Cerebellar nuclear complex (tissue), 1 donor: Measurements from ENCODE around the gene DCAF17.
"Not testable (repeated sequence)": the region's sequence is repeated elsewhere in the genome, so short reads cannot be mapped to it uniquely, and the experiment has no call there.

Source experiments
- DNase-seq, 2 experiments: peaks; one replicate each; lab custom pipeline; 2025; lab: John Stamatoyannopoulos, UW

DCAF17 gene

DNA sequence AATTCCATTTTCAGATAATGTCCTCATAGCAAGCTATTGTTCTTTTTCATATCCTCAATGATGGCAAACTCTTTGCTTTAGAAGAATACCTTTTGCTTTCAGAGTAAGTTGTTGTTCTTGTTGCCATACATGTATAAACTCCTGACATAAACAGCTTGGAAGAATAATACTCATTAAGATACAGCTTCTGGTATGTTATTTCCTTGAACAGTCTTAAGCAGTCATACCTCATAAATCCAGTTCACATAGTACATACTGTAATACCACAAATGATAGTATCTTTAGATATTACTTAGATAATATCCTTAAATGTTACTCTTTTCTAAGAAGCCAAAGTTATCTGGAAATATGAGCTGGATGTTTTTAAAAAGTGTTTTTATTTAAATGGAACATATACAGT is 23.4 kb upstream of the DCAF17 start:
- DNase-seq: no peak

DNA sequence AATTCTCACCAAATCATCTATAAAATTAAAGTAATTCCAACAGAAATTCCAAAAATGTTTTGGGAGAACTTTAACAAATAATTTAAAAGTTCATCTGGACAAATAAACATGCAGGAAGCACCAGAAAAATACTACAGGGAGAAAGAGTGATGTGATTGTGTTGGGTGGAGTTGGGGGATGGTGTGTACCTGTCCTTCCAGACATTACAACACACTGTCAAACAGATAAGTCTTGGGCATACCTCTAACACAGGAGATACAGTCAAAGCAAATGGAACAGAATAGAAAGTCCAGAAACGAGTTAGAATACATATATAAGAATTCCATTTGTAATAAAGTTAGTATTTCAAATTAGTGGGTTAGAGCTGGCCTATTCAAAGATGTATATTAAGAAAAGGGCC is 22.8 kb upstream of the DCAF17 start:
- DNase-seq: no peak

DNA sequence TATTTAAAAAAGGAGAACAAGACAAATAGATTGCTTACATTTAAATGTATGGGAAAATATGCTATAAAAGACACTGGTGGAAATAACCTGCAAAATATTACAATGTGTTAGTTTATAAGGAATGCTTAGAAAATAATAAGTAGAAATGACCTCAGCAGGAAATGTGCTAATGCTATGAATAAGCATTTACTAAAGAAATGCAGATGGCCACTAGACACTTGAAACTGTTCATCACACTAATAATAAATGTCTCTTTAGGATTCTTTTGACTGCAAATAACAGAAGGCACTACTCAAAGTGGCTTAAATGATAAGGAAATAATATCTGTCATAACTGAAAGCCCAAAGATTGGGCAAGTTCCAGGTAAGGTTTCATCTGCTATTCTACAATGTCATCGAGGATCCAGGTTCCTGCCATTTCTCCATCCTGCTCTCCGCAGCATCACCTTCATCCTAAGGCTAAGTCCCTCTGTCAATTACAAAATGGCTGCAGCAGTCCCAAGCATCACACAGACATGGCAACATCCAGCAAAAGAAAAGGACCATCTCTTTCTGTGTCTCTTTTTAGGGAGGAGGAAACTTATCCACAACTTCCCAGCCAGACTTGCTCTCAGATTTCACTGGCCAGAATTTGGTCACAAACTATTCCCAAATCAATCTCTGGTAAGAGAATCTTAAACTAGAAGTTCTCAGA is 22.1 kb upstream of the DCAF17 start:
- DNase-seq: no peak

DNA sequence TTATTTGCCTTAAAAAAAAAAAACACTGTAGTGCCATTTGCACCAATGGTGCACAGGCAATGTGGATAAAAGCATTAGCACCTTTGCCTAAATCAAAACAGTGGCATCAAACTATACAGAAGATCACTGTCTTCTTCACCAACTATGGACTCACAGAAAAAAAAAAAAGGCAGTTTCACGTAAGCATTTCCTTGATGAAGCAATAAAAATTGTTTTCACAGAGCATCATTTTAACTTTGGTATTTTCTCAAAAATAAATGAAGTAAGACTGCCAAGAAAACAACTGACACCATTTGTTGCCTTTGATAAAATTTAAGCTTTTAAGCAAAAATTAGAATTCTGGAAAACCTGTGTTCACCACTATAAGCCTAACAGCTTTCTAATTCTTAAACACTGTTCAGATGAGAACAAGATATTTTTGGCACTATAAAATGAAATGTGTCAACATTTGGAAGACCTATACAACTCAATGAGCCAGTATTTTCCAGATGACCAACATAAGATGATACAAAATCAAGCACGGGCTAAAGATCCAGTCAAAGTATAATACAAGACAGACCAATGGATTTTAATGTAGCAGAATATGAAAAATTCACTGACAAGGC is 21.4 kb upstream of the DCAF17 start:
- DNase-seq: no peak

DNA sequence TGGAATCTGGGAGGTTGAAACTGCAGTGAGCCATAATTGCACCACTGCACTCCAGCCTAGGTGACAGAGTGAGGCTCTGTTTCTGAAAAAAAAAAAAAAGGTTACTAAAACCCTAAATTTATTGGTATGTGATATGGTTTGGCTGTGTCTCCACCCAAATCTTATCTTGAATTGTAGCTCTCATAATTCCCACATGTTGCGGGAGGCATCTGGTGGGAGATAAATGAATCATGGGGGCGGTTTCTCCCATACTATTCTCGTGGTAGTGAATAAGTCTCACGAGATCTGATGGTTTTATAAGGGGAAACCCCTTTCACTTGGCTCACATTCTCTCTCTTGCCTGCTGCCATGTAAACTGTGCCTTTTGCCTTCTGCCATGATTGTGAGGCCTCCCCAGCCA is 19.4 kb upstream of the DCAF17 start:
- DNase-seq: not testable (repeated sequence)

DNA sequence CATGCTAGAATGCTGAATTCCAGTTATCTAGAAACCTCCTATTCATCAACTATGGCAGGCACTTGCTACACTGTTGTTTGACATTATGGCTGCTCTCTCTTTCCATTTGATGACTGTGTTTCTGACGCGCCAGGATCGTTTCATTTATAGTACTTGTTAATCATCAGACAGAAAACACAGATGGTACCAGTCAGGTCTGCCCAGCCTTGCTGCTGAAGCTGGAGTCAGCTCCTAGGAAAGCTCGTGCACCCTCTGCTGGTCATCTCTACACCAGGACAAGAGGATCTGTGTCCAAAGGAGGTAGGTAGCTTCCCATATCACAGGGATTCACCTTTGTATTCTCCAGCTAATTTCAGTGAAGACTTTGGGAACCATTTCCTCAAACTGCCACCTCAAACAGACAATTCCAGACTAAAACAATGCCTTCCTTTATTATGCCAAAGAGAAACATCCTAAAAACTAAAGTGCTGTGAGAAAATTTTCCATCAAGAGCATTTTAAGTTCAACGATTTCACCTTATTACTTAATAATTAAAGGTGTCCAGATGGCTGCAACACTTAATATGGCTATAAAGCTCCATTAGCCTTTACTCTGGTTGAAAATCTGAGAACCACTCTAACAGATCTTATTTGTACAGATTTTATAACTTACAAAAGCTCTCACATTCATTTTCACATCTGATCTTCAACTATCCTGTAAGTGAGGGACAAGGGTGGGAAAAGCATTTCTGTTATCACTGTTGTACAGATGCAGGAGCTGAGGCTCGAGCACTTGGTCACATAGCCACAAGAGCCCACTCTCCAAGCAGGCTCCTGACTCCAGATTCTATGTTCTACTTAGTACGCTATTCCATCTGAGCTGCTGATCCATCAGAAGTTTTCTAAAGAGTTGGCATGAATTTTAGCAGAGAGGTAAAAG is 17.8 kb upstream of the DCAF17 start:
- peak; percentile 82 to 84 for DNase-seq

DNA sequence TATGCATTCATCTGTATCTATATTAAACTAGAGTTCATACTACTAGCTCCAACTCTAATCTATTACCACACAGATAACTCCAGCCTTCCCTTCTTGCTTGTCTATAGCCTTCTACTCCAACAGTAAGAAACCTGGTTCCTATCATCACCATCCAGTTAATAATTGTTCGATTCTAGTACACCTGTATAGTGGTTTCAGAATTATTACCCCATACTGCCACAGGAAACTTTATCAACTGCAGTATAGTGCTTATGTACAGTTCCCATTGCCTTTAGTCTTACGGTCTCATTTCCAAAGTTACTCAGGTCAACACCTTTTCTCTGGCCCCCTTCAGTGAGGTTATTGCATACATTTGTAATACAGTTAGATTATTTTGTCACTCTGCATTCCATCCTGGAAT is 14.7 kb upstream of the DCAF17 start:
- no peak for DNase-seq

DNA sequence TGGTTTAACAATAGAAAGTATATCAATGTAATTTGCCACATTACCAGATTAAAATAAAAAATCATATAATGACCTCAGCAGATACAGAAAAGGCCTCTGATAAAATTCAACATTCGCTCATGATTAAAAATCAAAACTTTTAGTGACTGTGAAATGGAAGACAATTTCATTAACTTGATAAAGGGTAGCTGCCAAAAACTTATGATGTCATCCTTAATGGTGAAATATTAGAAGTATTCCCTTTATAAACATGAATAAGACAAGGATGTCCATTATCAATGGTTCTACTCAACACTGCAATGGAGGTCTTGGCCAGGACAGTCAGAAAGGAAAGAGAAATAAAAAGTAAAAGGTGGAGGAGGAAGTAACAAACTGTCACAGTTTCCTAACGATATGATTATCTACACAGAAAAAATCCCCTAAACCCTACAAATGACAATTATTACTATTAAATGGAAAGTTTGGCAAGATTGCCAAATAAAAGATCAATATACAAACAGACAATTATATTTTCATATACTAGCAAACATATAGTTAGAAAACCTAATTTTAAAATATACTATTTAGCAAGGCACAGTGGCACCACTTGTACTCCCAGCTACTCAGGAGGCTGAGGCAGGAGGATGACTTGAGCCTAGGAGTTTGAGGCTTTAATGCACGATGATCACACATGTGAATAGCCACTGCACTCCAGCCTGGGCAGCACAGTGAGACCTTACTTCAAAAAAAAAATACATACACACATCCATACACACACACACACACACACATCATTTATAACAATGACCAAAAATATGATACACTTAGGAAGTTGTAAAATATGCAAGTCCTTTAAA is 13.1 kb upstream of the DCAF17 start:
- DNase-seq: no peak

DNA sequence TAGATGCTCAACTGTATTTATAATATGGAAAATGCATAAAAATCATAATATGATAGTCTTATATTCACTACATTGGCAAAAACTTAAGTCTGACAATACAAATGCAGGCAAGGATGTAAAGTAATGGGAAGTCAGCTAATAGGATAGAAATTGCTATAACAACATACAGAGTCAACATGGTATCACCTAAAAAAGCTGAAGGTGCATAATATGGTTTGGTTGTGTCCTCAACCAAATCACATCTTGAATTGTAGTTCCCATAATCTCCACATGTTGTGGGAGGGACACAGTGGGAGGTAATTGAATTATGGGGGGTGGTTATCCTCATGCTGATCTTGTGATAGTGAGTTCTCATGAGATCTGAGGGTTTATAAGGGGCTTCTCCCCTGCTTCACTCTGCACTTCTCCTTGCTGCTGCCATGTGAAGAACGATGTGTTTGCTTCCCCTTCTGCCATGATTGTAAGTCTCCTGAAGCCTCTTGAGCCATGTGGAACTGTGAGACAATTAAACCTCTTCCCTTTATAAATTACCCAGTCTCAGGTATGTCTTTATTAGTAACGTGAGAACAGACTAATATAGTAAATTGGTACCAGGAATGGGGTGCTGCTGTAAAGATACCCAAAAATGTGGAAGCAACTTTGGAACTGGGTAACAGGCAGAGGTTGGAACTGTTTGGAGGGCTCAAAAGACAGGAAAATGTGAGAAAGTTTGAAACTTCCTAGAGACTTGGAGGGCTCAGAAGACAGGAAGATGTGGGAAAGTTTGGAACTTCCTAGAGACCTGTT is 11.1 kb upstream of the DCAF17 start:
- DNase-seq: not testable (repeated sequence)

DNA sequence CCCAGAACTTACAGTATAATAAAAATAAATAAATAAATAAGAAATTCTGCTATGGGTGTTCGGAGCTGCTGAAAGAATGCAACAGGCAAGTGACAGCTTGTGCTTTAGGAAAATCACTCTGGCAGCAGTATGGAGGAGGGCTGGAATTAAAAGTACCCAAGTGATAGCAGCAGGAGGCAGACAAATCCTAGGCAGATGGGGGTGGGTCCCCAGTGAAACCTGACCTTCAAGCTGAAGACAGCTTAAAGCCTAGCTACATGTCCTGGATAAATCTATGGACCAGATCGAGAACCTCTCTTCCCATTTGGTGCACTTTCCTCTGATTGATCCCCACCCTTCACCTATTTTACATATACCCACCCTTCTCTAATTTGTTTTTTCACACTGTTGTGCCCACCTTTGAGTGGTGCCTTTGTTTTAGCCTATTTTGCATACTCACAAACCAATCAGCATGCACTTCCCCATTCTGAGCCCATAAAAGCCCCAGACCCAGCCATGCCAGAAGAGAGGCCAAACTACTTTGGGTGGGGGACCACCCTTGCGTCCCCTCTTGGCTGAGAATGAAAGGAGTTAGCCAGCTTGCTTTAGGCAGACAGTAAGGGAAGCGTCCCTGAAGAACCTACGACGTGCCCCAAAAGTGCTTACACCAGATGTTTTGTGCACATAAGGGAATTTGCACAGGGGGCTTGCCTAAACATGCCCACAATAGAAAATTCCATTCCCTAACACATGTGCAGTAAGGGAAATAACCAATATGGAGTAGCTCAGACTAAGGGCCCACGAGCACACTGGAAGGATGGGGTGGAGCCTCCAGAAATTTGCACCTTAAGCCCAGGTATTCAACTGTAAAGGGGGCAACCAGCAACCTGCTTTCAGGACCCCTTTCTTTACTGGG is 3.3 kb upstream of the DCAF17 start:
- no peak for DNase-seq

DNA sequence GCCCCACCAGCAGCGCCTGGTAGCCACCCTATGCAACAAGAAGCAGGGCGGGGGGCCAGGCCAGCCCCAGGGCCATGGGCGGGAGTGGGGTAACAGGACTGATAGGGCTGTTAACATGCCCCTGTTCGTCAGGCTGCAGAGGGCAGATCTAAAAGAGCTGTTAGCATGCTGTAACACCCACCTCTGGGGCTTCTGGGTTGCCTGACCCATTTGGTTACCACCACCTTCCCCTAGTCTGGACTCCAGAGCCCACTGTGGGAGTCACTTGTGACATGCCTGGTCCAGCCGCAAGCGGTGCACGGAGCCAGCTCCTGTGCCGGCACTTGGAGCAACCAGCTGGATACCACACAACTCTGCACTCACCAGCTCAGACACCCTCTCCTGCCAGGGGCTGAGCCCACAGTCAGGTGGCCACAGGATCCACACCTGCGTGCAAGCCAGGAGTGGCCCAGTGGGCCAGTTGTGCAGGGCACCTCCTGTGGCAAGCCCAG is 2.3 kb upstream of the DCAF17 start:
- DNase-seq: no peak

DNA sequence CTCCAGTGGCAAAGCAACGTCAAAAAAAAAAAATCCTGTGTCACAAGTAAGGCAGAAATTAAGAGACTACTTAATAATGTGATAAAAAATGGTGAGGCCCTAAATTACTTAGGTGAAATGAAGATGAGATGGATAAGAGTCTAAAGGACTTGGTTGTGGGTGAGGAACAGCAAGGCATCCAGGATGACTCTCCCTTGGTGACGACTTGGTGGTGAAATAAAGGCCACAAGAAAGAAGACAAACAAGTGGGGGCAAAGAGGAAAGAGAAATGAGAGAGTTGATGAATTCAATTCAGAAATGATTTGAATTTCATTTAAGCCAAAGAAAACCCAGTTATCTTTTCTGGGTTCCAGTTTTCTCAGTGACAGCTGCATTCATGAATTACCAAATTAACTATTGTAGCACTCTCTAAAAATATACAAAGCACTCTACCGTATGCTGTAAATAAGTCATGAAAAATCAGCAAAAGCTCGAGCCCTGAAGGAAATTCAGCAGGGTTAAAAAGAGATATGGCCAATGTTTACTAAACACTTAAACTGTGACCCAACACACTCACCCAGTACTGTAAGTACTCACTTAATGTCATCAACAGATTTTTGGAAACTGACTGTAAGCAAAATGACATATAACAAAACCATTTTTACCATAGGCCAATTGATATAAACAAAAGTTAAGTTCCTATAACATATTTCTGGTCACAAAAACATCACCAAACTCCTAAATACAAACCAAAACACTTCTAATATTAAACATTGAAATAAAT is 1.6 kb upstream of the DCAF17 start:
- no peak for DNase-seq

DNA sequence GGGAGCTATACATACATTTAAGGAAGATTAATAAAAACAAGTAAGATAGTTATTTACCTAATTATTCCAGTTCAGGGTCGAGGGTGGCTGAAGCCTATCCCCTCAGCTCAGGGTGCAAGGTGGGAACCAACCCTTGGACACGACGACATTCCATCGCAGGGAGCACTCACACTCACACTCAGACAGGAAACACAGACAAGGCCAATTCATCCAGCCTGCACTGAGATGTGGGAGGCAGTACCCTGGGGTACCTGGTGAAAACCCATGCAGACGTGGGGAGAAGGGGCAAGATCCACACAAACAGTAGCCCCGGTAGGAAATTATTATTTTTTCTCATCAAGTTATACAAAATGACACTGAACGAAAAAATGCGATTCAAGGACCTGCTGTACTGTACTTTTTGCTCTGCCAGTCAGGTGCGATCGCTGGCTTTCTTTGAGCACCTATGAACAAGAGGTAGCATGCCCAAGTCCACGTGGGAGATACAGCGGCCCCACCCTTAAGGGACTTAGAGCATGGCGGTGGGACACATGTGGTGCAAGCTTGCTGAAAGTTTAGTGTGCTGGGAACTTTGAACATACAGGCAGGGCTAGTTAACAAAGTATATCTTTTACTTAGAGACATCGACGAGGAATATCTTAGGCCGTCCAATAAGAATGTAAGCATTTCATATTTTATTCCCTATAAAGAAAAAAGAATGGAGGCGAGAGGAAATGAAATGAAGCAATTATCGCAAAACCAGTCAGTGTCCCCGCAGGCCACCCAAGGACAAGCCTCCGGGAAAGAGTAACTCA is 860 bp upstream of the DCAF17 start:
- DNase-seq: no peak

DNA sequence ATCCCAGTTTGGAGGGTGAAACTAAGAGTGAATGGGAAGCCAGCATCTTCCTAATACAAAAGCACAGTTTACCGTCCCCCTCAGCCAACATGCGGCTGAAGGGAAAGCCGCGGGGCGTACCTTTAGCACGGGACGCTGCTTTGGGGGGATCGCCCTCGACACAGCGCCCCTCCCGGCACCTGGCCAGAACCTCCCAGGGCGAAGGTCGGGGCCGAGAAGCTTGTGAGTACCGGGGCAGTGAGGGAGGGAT is 338 bp upstream of the DCAF17 start, which contains the start of gene METTL8:
TSS of gene METTL8 (minus strand) at position 228 of the 250 bp plus-strand sequence. CDS start 41,805 bp downstream, outside the sequence.
- DNase-seq: no peak

DNA sequence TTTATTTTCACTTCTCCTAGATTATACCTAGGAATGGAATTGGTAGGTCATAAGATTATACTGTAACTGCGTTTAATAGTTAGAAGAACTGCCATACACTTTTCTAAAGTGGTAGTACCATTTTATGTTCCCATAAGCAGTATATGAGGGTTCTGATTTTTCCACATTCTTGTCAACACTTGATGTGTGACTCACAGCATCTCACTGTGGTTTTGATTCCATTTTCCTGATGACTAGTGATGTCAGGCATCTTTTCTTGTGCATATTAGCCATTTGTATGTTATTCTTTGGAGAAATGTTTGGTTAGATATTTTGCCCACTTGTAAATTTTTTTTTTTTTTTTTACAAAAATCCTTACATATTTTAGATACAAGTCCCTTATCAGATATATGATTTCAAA is 2.3 kb downstream of the DCAF17 start:
- no peak for DNase-seq

DNA sequence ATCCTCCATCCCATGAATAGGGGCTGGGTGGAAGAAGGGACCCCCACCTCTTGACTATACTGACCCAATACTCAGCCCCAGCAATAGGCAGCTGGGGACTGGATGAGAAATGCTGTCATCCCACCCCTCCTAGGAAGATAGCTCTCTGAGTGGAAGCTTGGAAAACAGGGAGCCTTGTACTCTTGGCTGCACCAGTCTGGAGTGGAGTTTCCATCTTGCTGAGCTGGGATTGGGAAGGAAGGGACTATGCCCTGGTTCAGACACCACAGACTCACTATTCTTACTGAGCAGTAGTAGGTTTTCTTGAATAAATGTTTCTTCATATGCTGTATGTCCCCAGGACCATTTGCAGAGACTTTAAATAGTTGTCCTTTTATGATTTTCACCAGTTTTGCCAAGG is 7.4 kb downstream of the DCAF17 start:
- no peak for DNase-seq

DNA sequence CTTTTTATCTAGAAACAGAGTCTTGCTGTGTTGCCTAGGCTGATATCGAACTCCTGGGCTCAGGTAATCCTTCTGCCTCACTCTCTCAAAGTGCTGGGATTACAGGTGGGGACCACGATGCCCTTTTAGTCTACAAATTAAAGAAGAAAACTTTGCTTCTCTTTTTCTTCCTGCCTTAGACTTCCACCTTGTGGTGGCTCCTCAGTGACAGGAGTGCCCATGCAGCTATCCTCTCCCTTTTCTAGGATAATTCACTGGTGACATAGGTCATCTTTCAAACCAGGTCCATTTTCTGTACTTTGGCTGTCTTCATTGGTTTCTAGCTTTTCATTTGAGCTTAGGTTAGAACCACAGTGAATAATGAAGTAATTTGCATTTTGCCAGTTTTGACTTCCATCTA is 13.6 kb downstream of the DCAF17 start:
- no peak for DNase-seq

DNA sequence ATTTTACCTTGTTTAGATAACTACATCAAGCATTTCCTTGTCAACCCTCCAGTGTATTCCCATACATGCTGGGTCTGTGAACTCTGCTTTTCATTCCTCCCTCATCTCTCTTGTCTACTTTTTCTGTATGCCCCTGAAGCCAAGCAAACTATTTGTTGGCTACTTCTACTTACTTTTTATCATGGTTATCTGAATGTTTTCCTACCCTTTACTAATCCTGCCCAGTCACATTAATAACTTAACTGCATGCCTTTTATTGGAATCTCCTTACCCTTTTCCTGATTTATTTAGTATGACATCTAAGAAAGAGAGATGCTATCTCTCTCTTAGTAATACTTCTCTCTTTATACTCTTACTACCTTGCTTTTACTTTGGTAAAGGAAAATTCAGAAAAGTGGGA is 17.0 kb downstream of the DCAF17 start:
- no peak for DNase-seq

DNA sequence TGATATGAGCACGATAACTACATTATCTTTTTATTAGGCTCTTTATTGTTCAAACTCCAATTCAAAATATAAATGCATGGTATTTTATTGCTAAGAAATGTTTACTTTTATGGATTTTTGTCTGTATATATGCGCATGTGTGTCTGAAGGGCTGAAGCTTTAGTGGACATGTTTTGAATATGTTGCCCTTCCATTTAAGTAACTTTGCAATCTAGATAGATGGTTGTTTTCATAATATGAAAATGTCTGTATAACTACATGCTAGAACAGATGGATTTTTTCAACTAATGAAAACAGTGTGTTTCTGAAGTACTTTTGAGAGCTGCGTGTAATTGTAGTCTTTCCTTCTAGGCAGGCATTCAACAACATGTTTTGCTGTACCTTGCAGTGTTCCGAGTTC is 18.7 kb downstream of the DCAF17 start:
- no peak for DNase-seq
